HL-60 (cell line): ENCODE results near the gene SLC25A41.

Experiments used
- DNase-seq, 2 experiments: peaks; one replicate each; pipeline ENCODE4 v3.0.0-alpha.2; 2010 to 2020; ENCODE audit warnings: low read depth in 1 of 2, low spot score in 1 of 2
- H3K27ac ChIP-seq: fragments of 250-450 bp; sonication (Bioruptor Pico); replicated peaks from 2 replicates; pipeline ENCODE4 v1.5.1; 2020; ENCODE audit warnings: mild to moderate bottlenecking, moderate library complexity
- H3K27me3 ChIP-seq: fragments of 250-450 bp; sonication (Bioruptor Pico); 2 replicates; pipeline ENCODE4 v1.5.1; 2021; ENCODE audit warnings: mild to moderate bottlenecking, moderate library complexity; ENCODE audit not compliant: insufficient read depth, poor library complexity, severe bottlenecking
- H3K4me3 ChIP-seq: replicated peaks from 2 replicates; pipeline ENCODE4 v1.5.1; 2011; ENCODE audit warnings: mild to moderate bottlenecking, control low read depth, low read length; ENCODE audit not compliant: insufficient read depth
- GABPA ChIP-seq: IDR thresholded peaks from 2 replicates; pipeline ENCODE4 v1.6.1; 2012; ENCODE audit warnings: low read depth
- POLR2AphosphoS5 ChIP-seq: IDR thresholded peaks from 2 replicates; pipeline ENCODE4 v1.6.1; 2012; ENCODE audit warnings: low read depth
- SPI1 ChIP-seq: IDR thresholded peaks from 2 replicates; pipeline ENCODE4 v1.6.1; 2012; ENCODE audit warnings: low read depth, mild to moderate bottlenecking, borderline replicate concordance
- TF ChIP-seq, protein P1 (sequence below): IDR thresholded peaks from one replicate; pipeline ENCODE4 v1.5.1; 2011; ENCODE audit warnings: low read length, control low read depth, inconsistent platforms; ENCODE audit not compliant: insufficient read depth
- TF ChIP-seq, protein P2 (sequence below): IDR thresholded peaks from 2 replicates; pipeline ENCODE4 v1.6.1; 2012; ENCODE audit warnings: low read depth; ENCODE audit not compliant: insufficient replicate concordance

SLC25A41 gene

DNA sequence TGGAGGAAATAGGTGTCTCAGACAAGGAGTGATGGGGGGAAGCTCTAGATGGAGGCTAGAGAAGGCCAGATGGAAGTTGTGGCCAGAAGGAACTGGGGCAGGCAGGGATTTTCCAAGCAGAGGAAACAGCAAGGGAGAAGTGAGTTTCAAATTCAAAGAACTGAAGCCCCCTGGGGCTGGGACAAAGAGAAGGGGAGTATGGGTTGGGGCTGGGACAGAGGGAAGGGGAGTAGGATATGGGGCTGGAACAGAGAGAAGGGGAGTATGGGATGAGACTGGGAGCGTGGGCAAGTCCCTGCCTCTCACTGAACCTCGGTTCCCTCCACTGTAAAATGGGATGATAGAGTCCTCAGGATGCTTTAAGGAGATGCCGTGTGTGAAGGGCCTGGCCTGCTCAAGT lies 38.7 kb downstream of the SLC25A41 start:
- no peak for TF ChIP-seq POLR2AphosphoS5
- no peak for TF ChIP-seq SPI1
- TF ChIP-seq GABPA, result no peak
- TF ChIP-seq, protein P1, sequence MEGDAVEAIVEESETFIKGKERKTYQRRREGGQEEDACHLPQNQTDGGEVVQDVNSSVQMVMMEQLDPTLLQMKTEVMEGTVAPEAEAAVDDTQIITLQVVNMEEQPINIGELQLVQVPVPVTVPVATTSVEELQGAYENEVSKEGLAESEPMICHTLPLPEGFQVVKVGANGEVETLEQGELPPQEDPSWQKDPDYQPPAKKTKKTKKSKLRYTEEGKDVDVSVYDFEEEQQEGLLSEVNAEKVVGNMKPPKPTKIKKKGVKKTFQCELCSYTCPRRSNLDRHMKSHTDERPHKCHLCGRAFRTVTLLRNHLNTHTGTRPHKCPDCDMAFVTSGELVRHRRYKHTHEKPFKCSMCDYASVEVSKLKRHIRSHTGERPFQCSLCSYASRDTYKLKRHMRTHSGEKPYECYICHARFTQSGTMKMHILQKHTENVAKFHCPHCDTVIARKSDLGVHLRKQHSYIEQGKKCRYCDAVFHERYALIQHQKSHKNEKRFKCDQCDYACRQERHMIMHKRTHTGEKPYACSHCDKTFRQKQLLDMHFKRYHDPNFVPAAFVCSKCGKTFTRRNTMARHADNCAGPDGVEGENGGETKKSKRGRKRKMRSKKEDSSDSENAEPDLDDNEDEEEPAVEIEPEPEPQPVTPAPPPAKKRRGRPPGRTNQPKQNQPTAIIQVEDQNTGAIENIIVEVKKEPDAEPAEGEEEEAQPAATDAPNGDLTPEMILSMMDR, result no peak
- TF ChIP-seq, protein P2, sequence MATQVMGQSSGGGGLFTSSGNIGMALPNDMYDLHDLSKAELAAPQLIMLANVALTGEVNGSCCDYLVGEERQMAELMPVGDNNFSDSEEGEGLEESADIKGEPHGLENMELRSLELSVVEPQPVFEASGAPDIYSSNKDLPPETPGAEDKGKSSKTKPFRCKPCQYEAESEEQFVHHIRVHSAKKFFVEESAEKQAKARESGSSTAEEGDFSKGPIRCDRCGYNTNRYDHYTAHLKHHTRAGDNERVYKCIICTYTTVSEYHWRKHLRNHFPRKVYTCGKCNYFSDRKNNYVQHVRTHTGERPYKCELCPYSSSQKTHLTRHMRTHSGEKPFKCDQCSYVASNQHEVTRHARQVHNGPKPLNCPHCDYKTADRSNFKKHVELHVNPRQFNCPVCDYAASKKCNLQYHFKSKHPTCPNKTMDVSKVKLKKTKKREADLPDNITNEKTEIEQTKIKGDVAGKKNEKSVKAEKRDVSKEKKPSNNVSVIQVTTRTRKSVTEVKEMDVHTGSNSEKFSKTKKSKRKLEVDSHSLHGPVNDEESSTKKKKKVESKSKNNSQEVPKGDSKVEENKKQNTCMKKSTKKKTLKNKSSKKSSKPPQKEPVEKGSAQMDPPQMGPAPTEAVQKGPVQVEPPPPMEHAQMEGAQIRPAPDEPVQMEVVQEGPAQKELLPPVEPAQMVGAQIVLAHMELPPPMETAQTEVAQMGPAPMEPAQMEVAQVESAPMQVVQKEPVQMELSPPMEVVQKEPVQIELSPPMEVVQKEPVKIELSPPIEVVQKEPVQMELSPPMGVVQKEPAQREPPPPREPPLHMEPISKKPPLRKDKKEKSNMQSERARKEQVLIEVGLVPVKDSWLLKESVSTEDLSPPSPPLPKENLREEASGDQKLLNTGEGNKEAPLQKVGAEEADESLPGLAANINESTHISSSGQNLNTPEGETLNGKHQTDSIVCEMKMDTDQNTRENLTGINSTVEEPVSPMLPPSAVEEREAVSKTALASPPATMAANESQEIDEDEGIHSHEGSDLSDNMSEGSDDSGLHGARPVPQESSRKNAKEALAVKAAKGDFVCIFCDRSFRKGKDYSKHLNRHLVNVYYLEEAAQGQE, result no peak

DNA sequence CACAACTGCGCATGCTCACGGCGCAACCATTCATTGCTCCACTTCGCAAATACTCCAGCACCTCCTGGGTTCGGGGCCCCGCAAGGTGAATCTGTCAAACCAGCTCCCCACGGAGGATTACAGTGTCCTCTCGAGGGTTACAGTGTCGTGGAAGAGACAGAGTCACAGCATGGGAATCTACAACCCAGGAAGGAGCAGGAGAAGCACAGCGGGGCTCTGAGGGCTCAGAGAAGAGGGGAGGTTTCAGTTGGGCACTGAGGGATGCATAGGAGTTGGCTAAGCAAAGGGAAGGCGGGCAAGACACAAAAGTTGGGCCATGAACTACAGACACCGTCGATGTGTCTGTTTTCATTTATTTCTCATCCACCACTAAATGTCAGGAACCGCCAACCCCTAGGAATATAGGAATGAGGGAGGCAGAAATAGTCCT lies 39.6 kb downstream of the SLC25A41 start:
- Histone ChIP-seq H3K27ac (peak overlapping the region; percentile 83), H3K4me3 (peak overlapping the region; percentile 98), H3K27me3 (no peaks in the 10 kb centered on the region)
- DNase-seq, result peak in 1 of 2 experiments; percentile 75
- no peak for TF ChIP-seq SPI1
- TF ChIP-seq POLR2AphosphoS5, result no peak
- no peak for TF ChIP-seq GABPA
- TF ChIP-seq, protein P1, result no peak
- TF ChIP-seq, protein P2, result no peak

More for the DNA sequence above, 38.7 kb downstream of the SLC25A41 start:
- Histone ChIP-seq H3K27me3 (no peaks in the 10 kb centered on the region), H3K27ac (no peak overlapping the region), H3K4me3 (no peak overlapping the region)
- no peak for DNase-seq

DNA sequence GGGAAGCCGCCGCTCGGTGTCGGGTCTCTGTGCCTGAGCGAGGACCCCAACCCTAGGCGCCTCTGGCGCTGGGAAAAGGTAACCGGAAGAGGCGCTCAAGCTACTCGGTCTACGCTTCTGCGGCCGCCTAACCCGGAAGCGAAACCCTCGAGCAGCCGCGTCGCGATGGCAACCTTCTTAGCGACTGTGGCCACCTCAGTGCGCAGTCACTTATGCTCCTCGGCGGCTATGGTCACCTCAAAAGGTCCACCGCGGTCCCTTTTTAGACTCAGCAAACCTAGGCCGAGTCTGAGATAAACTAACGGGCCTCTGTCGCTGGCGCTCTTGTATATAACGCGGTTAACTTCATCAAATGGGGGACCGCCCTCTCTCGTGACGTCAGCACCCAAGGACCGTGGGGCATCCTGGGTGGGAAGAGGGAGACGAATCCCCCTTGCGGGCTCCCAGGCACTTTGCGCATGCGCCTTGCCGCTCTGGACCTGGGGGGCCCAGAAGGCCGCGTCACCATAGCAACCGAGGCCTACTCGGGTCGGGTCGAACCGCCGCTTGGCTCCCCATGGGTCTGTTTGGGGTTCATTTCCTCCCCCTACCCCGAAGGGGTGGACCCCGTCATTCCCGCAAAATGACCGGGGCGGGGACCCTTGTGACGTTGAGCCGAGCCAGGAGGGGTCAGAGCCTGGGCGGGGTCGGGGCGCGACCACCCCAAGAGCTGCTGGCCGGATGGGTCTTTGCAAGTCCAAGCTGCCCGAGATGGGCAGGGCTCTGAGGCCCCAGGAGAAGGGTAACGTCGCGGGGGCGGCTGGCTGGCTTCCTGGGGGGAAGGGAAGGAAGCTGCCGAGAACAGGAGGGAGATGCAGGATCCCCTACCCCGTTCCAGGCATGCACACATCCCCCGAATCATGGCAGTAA lies 40.2 kb downstream of the SLC25A41 start, which contains the start of gene GTF2F1:
Gene GTF2F1, minus strand, starts transcription at position 91 of the 909 bp plus-strand sequence. CDS start 169 bp downstream, outside the sequence.
- H3K4me3 ChIP-seq, result peak within 1 kb of the TSS; percentile 98
- H3K27ac ChIP-seq, result peak within 1 kb of the TSS; percentile 83
- DNase-seq, result peak; percentile 92
- TF ChIP-seq SPI1, result no peak
- peak; percentile 34; the same call in 1 of the 2 replicates for TF ChIP-seq POLR2AphosphoS5
- TF ChIP-seq, protein P2, result no peak
- peak; percentile 86 for TF ChIP-seq GABPA
- TF ChIP-seq, protein P1, result no peak
- H3K27me3 ChIP-seq, result no peaks in the 10 kb centered on the region
